Type B pancreatic cell (in vitro differentiated cells): ENCODE data around the gene MICAL3. TPM values are rescaled to one million over a fixed set of nuclear protein-coding genes. Genes with fewer than 3 reads are reported as not detected.

Source experiments
- DNase-seq: peaks from one replicate; pipeline ENCODE4 v3.0.0; 2021; ENCODE audit warnings: mixed read lengths; ENCODE audit not compliant: unreplicated experiment; ENCODE audit errors: extremely low spot score
- H3K27ac Mint-ChIP-seq: 2 replicates; pipeline ENCODE4 v1.8.0; 2021; ENCODE audit warnings: mild to moderate bottlenecking, mixed read lengths
- H3K27me3 Mint-ChIP-seq: 2 replicates; pipeline ENCODE4 v1.8.0; 2021; ENCODE audit warnings: mixed read lengths
- H3K36me3 Mint-ChIP-seq: 2 replicates; pipeline ENCODE4 v1.8.0; 2021; ENCODE audit warnings: mixed read lengths
- H3K4me1 Mint-ChIP-seq: one replicate; pipeline ENCODE4 v1.8.0; 2021; ENCODE audit warnings: mixed read lengths; ENCODE audit not compliant: unreplicated experiment
- H3K4me3 Mint-ChIP-seq: 2 replicates; pipeline ENCODE4 v1.8.0; 2021; ENCODE audit warnings: mild to moderate bottlenecking, mixed read lengths
- H3K9me3 Mint-ChIP-seq: 2 replicates; pipeline ENCODE4 v1.8.0; 2021; ENCODE audit warnings: mixed read lengths
- CTCF ChIP-seq: fragments of 200-600 bp; sonication (generic); conservative IDR thresholded peaks from 2 replicates; pipeline ENCODE4 v1.5.0; 2021; ENCODE audit warnings: antibody characterized with exemption, mild to moderate bottlenecking
- total RNA-seq: library from RNA; stranded (reverse); gene quantifications from 2 replicates; pipeline ENCODE4 v1.2.1, GENCODE V29; 2021; ENCODE audit warnings: low replicate concordance

MICAL3 gene
- total RNA-seq, 1 donor from 2014 or later: 56.4 TPM

GRCh38 chr22:17835256-17835655 is 189.1 kb downstream of the MICAL3 start:
- no peaks in the 10 kb centered on the region for H3K27me3 Mint-ChIP-seq
- no peak overlapping the region for H3K4me3 Mint-ChIP-seq
- no peaks in the 10 kb centered on the region for H3K36me3 Mint-ChIP-seq
- H3K27ac Mint-ChIP-seq: no peak overlapping the region
- DNase-seq: no peak
- TF ChIP-seq CTCF: no peak
- H3K4me1 Mint-ChIP-seq: peaks cover 14% of the 10 kb centered on the region
- H3K9me3 Mint-ChIP-seq: no peaks in the 10 kb centered on the region

- no peaks in the 10 kb centered on the region for H3K9me3 Mint-ChIP-seq
- H3K27me3 Mint-ChIP-seq: no peaks in the 10 kb centered on the region
- no peak for DNase-seq
Observed at GRCh38 chr22:17833489-17833888, 190.9 kb downstream of the MICAL3 start.

GRCh38 chr22:17832665-17833064 is 191.7 kb downstream of the MICAL3 start:
- no peak for DNase-seq
- no peaks in the 10 kb centered on the region for H3K36me3 Mint-ChIP-seq
- peaks cover 14% of the 10 kb centered on the region for H3K4me1 Mint-ChIP-seq
- no peak for TF ChIP-seq CTCF
- no peak overlapping the region for H3K4me3 Mint-ChIP-seq
- H3K27me3 Mint-ChIP-seq: no peaks in the 10 kb centered on the region
- no peak overlapping the region for H3K27ac Mint-ChIP-seq
- H3K9me3 Mint-ChIP-seq: no peaks in the 10 kb centered on the region

More at GRCh38 chr22:17833489-17833888, 190.9 kb downstream of the MICAL3 start:
- Mint-ChIP-seq H3K27ac (no peak overlapping the region), H3K4me1 (peaks cover 14% of the 10 kb centered on the region), H3K36me3 (no peaks in the 10 kb centered on the region), H3K4me3 (no peak overlapping the region)
- no peak for TF ChIP-seq CTCF

GRCh38 chr22:17831501-17832251 is 192.7 kb downstream of the MICAL3 start:
- H3K27me3 Mint-ChIP-seq: no peaks in the 10 kb centered on the region
- DNase-seq: no peak
- TF ChIP-seq CTCF: no peak
- H3K4me1 Mint-ChIP-seq: peaks cover 9% of the 10 kb centered on the region
- H3K27ac Mint-ChIP-seq: no peak overlapping the region
- no peaks in the 10 kb centered on the region for H3K36me3 Mint-ChIP-seq
- H3K9me3 Mint-ChIP-seq: no peaks in the 10 kb centered on the region
- H3K4me3 Mint-ChIP-seq: no peak overlapping the region

- Mint-ChIP-seq H3K9me3 (no peaks in the 10 kb centered on the region), H3K27ac (peak overlapping the region; percentile 44), H3K4me3 (no peak overlapping the region), H3K27me3 (no peaks in the 10 kb centered on the region), H3K4me1 (no peaks in the 10 kb centered on the region), H3K36me3 (peaks cover 3% of the 10 kb centered on the region)
- DNase-seq: peak; percentile 90
- peak; percentile 98 for TF ChIP-seq CTCF
Observed at GRCh38 chr22:17830043-17830961, 194.1 kb downstream of the MICAL3 start.
